NCI-H2029 (cell line): ENCODE results near the gene ZER1.
"Not testable (repeated sequence)": the region's sequence is repeated elsewhere in the genome, so short reads cannot be mapped to it uniquely, and the experiment has no call there.

Experiments used
- DNase-seq: peaks from one replicate; lab custom pipeline; 2025; lab: John Stamatoyannopoulos, UW

Gene ZER1

GRCh38 chr9:128771745-128772519 is at the start of gene ZER1:
TSS of gene ZER1 (minus strand) at chr9:128771927. CDS start at chr9:128755565, 16,362 bp downstream.
- DNase-seq, result peak; percentile 93

GRCh38 chr9:128820665-128821583 is 49.2 kb upstream of the ZER1 start:
- DNase-seq, result no peak

- peak; percentile 55 for DNase-seq
Measured at GRCh38 chr9:128819716-128820664, 48.3 kb upstream of the ZER1 start.

- peak; percentile 15 for DNase-seq
Measured at GRCh38 chr9:128818839-128819715, 47.4 kb upstream of the ZER1 start.

- peak; percentile 98 for DNase-seq
Measured at GRCh38 chr9:128818099-128818838, 46.5 kb upstream of the ZER1 start, which contains the start of gene ENDOG. TSS of gene ENDOG (plus strand) at chr9:128818500. CDS start at chr9:128818685, 185 bp downstream.

- DNase-seq, result no peak
Measured at GRCh38 chr9:128810873-128811272, 39.1 kb upstream of the ZER1 start.

- no peak for DNase-seq
Measured at GRCh38 chr9:128809831-128810230, 38.1 kb upstream of the ZER1 start.

GRCh38 chr9:128809036-128809599 is 37.4 kb upstream of the ZER1 start:
- DNase-seq, result no peak

- DNase-seq, result no peak
Measured at GRCh38 chr9:128808543-128808942, 36.8 kb upstream of the ZER1 start.

GRCh38 chr9:128807827-128808226 is 36.1 kb upstream of the ZER1 start:
- no peak for DNase-seq

GRCh38 chr9:128805661-128806060 is 33.9 kb upstream of the ZER1 start:
- no peak for DNase-seq

- no peak for DNase-seq
Measured at GRCh38 chr9:128802482-128802881, 30.8 kb upstream of the ZER1 start.

GRCh38 chr9:128800061-128800460 is 28.3 kb upstream of the ZER1 start:
- no peak for DNase-seq

GRCh38 chr9:128798896-128799295 is 27.2 kb upstream of the ZER1 start:
- DNase-seq, result no peak

GRCh38 chr9:128794961-128795360 is 23.2 kb upstream of the ZER1 start:
- DNase-seq, result not testable (repeated sequence)

- DNase-seq, result no peak
Measured at GRCh38 chr9:128792978-128793686, 21.4 kb upstream of the ZER1 start.

GRCh38 chr9:128792134-128792533 is 20.4 kb upstream of the ZER1 start:
- DNase-seq, result no peak

- no peak for DNase-seq
Measured at GRCh38 chr9:128790536-128790935, 18.8 kb upstream of the ZER1 start.

- DNase-seq, result no peak
Measured at GRCh38 chr9:128788445-128788844, 16.7 kb upstream of the ZER1 start.
